ENCODE data around the gene LRCH1.
A peak's percentile ranks its signal among the peaks of the same experiment; 100 is the strongest.

The LRCH1 gene

DNA sequence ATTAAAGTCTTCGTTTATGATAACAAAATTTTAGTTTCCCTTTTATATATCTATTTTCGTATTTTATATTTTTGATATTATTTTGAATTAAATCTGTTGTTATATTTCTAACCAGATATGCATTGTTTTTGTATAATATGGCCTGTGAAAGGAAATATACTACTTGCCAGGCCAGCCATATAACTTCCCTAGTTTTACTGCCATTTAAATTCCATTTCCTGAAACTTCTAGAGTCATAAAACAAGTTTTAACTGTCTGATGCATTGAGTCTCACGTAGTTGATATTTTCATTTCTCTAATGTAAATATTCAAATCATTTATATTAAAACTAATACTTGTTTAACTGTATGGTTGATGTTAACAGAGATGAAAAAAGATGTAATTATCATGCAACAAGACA is 230.5 kb downstream of the LRCH1 start:
- H3K4me3 ChIP-seq (ENCODE audit: control insufficient read depth, low read depth, low read length): no peak overlapping the region
- no peak for DNase-seq (ENCODE audit: low read depth)
- TF ChIP-seq, protein P1, sequence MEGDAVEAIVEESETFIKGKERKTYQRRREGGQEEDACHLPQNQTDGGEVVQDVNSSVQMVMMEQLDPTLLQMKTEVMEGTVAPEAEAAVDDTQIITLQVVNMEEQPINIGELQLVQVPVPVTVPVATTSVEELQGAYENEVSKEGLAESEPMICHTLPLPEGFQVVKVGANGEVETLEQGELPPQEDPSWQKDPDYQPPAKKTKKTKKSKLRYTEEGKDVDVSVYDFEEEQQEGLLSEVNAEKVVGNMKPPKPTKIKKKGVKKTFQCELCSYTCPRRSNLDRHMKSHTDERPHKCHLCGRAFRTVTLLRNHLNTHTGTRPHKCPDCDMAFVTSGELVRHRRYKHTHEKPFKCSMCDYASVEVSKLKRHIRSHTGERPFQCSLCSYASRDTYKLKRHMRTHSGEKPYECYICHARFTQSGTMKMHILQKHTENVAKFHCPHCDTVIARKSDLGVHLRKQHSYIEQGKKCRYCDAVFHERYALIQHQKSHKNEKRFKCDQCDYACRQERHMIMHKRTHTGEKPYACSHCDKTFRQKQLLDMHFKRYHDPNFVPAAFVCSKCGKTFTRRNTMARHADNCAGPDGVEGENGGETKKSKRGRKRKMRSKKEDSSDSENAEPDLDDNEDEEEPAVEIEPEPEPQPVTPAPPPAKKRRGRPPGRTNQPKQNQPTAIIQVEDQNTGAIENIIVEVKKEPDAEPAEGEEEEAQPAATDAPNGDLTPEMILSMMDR (conservative IDR thresholded peaks at IDR 0.05; ENCODE audit: control insufficient read depth, insufficient read depth, low read depth, low read length): no peak

DNA sequence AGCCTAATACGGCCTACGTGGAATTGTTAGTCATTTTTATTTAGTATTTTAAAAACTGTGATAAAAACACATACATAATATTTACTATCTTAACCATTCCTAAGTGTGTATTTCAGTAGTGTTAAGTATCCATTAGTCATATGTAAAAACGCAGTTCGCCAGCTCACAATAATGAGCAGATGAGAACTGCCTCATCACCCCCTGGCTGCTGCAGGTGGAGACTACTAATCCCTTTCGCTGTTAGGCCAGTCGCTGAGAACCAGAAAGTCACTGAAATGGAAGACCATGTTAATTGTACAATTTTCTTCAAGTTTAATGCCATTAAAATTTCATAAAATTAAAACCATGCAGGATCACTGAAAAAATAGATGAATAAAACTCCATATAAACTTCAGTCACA is 242.4 kb downstream of the LRCH1 start:
- peak; percentile 32 for DNase-seq (ENCODE audit: low read depth)
- TF ChIP-seq, protein P1 (conservative IDR thresholded peaks at IDR 0.05; ENCODE audit: control insufficient read depth, insufficient read depth, low read depth, low read length): no peak
- no peak overlapping the region for H3K4me3 ChIP-seq (ENCODE audit: control insufficient read depth, low read depth, low read length)

GRCh38 chr13:46796129-46796514 is 243.2 kb downstream of the LRCH1 start:
- H3K4me3 ChIP-seq (ENCODE audit: control insufficient read depth, low read depth, low read length): peak overlapping the region; percentile 76
- TF ChIP-seq, protein P1 (conservative IDR thresholded peaks at IDR 0.05; ENCODE audit: control insufficient read depth, insufficient read depth, low read depth, low read length): no peak
- no peak for DNase-seq (ENCODE audit: low read depth)

- peak; percentile 90 for DNase-seq (ENCODE audit: low read depth)
- TF ChIP-seq, protein P1 (conservative IDR thresholded peaks at IDR 0.05; ENCODE audit: control insufficient read depth, insufficient read depth, low read depth, low read length): no peak
- peak within 1 kb of the TSS; percentile 76 for H3K4me3 ChIP-seq (ENCODE audit: control insufficient read depth, low read depth, low read length)
Measured at GRCh38 chr13:46796515-46797474, 243.8 kb downstream of the LRCH1 start, which contains the start of gene ESD. Gene ESD (minus strand): TSS chr13:46797161. CDS start chr13:46791413, 5,748 bp downstream.

DNA sequence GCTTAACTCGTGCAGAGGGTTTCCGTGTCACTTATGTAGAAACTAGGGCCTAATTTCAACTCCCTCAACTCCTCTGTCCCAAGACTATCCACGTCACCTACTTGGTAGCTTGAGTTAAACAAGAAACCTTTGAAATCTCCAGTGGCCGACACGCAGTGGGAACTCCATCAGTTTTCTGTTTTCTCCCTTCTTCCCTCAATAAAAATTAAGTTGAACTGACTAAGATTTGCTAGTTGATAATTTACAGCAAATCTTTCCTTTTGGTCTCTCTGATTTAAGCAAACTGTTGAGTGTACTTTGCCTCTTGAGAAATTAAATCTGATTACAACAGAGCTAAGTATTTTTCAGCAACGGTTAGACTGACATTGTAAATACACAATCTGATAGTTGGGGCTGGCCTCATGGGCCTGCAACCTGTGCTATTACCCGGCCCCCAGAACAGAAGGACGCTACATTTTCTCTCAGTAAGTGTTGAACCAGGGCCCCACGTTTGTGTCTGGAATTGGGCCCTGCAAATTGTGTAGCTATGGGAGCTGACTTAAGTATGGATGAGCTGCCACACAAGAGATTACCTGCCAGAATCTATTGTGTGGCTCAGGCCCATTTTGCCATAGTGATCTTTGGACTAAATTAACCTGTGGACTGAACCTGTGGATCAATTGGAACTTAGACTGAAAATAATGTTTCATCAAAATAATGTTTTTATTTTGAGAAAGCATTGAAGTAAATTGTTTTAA is 244.7 kb downstream of the LRCH1 start:
- peak; percentile 66 for DNase-seq (ENCODE audit: low read depth)
- H3K4me3 ChIP-seq (ENCODE audit: control insufficient read depth, low read depth, low read length): peak overlapping the region; percentile 76
- TF ChIP-seq, protein P1 (conservative IDR thresholded peaks at IDR 0.05; ENCODE audit: control insufficient read depth, insufficient read depth, low read depth, low read length): no peak

GRCh38 chr13:46799139-46799538 is 246.2 kb downstream of the LRCH1 start:
- DNase-seq (ENCODE audit: low read depth): no peak
- TF ChIP-seq, protein P1 (conservative IDR thresholded peaks at IDR 0.05; ENCODE audit: control insufficient read depth, insufficient read depth, low read depth, low read length): no peak
- no peak overlapping the region for H3K4me3 ChIP-seq (ENCODE audit: control insufficient read depth, low read depth, low read length)

Measured in fibroblast of mammary gland (primary cell).